ENCODE measurements around the gene CD53. TPM values are rescaled to one million over a fixed set of nuclear protein-coding genes. Genes with fewer than 3 reads are reported as not detected.

The CD53 gene
- polyA plus RNA-seq, 1 donor from 2014 or later, result not detected

DNA sequence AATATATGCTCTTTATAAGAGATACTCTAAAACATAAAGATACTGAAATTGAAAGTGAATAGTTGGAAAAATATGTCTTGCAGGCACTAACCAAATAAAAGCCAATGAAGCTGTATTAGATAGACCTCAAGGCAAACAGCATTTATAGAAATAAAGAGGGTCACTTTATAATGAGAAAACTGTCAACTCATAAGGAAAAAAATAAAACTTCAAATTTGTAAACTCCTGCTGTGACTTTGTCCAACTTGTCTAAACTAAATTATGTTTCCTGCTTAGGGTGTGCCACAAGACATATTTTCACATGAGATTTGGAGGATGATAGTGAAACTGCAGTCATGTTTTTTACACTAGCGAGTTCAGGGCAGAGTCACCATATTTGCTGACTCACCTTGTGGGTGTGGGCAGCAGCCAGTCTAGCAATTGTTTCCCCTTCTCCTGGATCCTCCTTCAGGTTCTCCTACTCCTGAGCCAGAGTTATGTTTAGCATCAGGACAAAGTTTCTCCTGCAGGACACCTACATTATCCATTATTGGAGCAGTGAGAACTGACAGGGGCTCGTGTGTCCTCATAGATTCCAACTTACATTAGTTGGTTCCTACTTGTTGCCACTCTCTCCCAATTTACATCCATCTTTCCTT is 43.8 kb downstream of the CD53 start:
- Histone ChIP-seq H3K27me3 (ENCODE audit: insufficient read depth, low read depth, low read length) (no peaks in the 10 kb centered on the region), H2AFZ (ENCODE audit: low read depth, low read length) (no peak overlapping the region), H3K9ac (ENCODE audit: low read length) (no peak overlapping the region), H3F3A (ENCODE audit: insufficient read depth, low read length, poor library complexity, severe bottlenecking) (no peaks in the 10 kb centered on the region), H3K9me3 (ENCODE audit: low read length) (no peaks in the 10 kb centered on the region), H4K20me1 (ENCODE audit: insufficient read depth) (no peaks in the 10 kb centered on the region), H3K27ac (ENCODE audit: low read length) (no peak overlapping the region), H3K4me2 (ENCODE audit: low read length) (no peak overlapping the region), H3K9me2 (ENCODE audit: insufficient read depth, low read length) (no peaks in the 10 kb centered on the region), H3K4me3 (ENCODE audit: low read length) (no peak overlapping the region), H3K36me3 (ENCODE audit: insufficient read depth, low read length) (no peaks in the 10 kb centered on the region), H3K79me2 (replicated peaks; ENCODE audit: insufficient read depth, low read length) (no peaks in the 10 kb centered on the region)
- TF ChIP-seq, protein P1, sequence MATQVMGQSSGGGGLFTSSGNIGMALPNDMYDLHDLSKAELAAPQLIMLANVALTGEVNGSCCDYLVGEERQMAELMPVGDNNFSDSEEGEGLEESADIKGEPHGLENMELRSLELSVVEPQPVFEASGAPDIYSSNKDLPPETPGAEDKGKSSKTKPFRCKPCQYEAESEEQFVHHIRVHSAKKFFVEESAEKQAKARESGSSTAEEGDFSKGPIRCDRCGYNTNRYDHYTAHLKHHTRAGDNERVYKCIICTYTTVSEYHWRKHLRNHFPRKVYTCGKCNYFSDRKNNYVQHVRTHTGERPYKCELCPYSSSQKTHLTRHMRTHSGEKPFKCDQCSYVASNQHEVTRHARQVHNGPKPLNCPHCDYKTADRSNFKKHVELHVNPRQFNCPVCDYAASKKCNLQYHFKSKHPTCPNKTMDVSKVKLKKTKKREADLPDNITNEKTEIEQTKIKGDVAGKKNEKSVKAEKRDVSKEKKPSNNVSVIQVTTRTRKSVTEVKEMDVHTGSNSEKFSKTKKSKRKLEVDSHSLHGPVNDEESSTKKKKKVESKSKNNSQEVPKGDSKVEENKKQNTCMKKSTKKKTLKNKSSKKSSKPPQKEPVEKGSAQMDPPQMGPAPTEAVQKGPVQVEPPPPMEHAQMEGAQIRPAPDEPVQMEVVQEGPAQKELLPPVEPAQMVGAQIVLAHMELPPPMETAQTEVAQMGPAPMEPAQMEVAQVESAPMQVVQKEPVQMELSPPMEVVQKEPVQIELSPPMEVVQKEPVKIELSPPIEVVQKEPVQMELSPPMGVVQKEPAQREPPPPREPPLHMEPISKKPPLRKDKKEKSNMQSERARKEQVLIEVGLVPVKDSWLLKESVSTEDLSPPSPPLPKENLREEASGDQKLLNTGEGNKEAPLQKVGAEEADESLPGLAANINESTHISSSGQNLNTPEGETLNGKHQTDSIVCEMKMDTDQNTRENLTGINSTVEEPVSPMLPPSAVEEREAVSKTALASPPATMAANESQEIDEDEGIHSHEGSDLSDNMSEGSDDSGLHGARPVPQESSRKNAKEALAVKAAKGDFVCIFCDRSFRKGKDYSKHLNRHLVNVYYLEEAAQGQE (IDR thresholded peaks at IDR 0.05; ENCODE audit: borderline replicate concordance), result no peak
- no peak for TF ChIP-seq TAF1 (IDR thresholded peaks at IDR 0.05; ENCODE audit: low read depth)
- TF ChIP-seq, protein P2, sequence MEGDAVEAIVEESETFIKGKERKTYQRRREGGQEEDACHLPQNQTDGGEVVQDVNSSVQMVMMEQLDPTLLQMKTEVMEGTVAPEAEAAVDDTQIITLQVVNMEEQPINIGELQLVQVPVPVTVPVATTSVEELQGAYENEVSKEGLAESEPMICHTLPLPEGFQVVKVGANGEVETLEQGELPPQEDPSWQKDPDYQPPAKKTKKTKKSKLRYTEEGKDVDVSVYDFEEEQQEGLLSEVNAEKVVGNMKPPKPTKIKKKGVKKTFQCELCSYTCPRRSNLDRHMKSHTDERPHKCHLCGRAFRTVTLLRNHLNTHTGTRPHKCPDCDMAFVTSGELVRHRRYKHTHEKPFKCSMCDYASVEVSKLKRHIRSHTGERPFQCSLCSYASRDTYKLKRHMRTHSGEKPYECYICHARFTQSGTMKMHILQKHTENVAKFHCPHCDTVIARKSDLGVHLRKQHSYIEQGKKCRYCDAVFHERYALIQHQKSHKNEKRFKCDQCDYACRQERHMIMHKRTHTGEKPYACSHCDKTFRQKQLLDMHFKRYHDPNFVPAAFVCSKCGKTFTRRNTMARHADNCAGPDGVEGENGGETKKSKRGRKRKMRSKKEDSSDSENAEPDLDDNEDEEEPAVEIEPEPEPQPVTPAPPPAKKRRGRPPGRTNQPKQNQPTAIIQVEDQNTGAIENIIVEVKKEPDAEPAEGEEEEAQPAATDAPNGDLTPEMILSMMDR (IDR thresholded peaks at IDR 0.05; ENCODE audit: poor library complexity, severe bottlenecking), result no peak
- TF ChIP-seq EP300 (conservative IDR thresholded peaks at IDR 0.05; ENCODE audit: poor library complexity, severe bottlenecking), result no peak
- no peak for TF ChIP-seq SMC3 (conservative IDR thresholded peaks at IDR 0.05; ENCODE audit: poor library complexity)
- no peak for TF ChIP-seq POLR2AphosphoS5 (IDR thresholded peaks at IDR 0.05)
- TF ChIP-seq EZH2 (IDR thresholded peaks at IDR 0.05; ENCODE audit: borderline replicate concordance, insufficient read depth, low read length, poor library complexity, severe bottlenecking), result no peak

DNA sequence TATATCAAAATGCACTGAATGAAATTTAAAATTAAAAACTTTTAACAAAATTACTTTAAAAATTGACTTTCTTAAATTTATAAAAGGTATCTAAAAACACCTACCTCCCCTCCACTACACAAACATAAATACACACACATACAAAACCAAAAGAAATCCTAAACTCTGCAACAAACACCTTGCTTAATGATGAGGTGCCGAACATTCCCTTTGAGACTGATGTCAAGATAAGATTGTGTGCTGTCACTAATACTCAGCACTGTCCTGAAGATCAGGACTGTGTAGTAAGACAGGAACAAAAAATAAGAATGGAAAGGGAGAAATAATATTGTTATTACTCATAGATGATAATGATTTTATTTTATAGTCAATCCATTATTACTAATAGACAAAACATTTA is 45.1 kb downstream of the CD53 start:
- H3K9me3 ChIP-seq (ENCODE audit: low read length), result no peaks in the 10 kb centered on the region
- no peaks in the 10 kb centered on the region for H3K79me2 ChIP-seq (replicated peaks; ENCODE audit: insufficient read depth, low read length)
- H3K4me2 ChIP-seq (ENCODE audit: low read length), result no peak overlapping the region
- H3K9me2 ChIP-seq (ENCODE audit: insufficient read depth, low read length), result no peaks in the 10 kb centered on the region
- no peaks in the 10 kb centered on the region for H3F3A ChIP-seq (ENCODE audit: insufficient read depth, low read length, poor library complexity, severe bottlenecking)
- TF ChIP-seq SMC3 (conservative IDR thresholded peaks at IDR 0.05; ENCODE audit: poor library complexity) (no peak), TAF1 (IDR thresholded peaks at IDR 0.05; ENCODE audit: low read depth) (no peak), MXI1 (conservative IDR thresholded peaks at IDR 0.05; ENCODE audit: poor library complexity, severe bottlenecking) (no peak), RAD21 (conservative IDR thresholded peaks at IDR 0.05) (no peak), EP300 (conservative IDR thresholded peaks at IDR 0.05; ENCODE audit: poor library complexity, severe bottlenecking) (no peak), EZH2 (IDR thresholded peaks at IDR 0.05; ENCODE audit: borderline replicate concordance, insufficient read depth, low read length, poor library complexity, severe bottlenecking) (no peak)
- H3K36me3 ChIP-seq (ENCODE audit: insufficient read depth, low read length), result no peaks in the 10 kb centered on the region
- H3K27ac ChIP-seq (ENCODE audit: low read length), result no peak overlapping the region
- no peak overlapping the region for H3K4me3 ChIP-seq (ENCODE audit: low read length)
- H3K9ac ChIP-seq (ENCODE audit: low read length), result no peak overlapping the region
- no peak overlapping the region for H2AFZ ChIP-seq (ENCODE audit: low read depth, low read length)
- no peaks in the 10 kb centered on the region for H3K27me3 ChIP-seq (ENCODE audit: insufficient read depth, low read depth, low read length)
- H4K20me1 ChIP-seq (ENCODE audit: insufficient read depth), result no peaks in the 10 kb centered on the region

All from neural cell (in vitro differentiated cells).